NT2/D1 (cell line): Measurements from ENCODE around the gene DLG2.

Source experiments
- SUZ12 ChIP-seq: IDR thresholded peaks from 2 replicates; pipeline ENCODE4 v1.6.1; 2011; ENCODE audit not compliant: insufficient read length, insufficient read depth; ENCODE audit errors: extremely low read depth
- ZNF274 ChIP-seq: IDR thresholded peaks from 2 replicates; pipeline ENCODE4 v1.6.1; 2011; ENCODE audit warnings: mild to moderate bottlenecking, low read depth, low read length

- no peak for TF ChIP-seq SUZ12
- TF ChIP-seq ZNF274 = no peak
These were observed 1220.1 kb downstream of the DLG2 start for GRCh38 chr11:84407091-84407490.
